ENCODE results near the gene MIOS. TPM values are rescaled to one million over a fixed set of nuclear protein-coding genes. Genes with fewer than 3 reads are reported as not detected.

Gene MIOS
- 85.1 and 104 TPM in 2 replicates for total RNA-seq

DNA sequence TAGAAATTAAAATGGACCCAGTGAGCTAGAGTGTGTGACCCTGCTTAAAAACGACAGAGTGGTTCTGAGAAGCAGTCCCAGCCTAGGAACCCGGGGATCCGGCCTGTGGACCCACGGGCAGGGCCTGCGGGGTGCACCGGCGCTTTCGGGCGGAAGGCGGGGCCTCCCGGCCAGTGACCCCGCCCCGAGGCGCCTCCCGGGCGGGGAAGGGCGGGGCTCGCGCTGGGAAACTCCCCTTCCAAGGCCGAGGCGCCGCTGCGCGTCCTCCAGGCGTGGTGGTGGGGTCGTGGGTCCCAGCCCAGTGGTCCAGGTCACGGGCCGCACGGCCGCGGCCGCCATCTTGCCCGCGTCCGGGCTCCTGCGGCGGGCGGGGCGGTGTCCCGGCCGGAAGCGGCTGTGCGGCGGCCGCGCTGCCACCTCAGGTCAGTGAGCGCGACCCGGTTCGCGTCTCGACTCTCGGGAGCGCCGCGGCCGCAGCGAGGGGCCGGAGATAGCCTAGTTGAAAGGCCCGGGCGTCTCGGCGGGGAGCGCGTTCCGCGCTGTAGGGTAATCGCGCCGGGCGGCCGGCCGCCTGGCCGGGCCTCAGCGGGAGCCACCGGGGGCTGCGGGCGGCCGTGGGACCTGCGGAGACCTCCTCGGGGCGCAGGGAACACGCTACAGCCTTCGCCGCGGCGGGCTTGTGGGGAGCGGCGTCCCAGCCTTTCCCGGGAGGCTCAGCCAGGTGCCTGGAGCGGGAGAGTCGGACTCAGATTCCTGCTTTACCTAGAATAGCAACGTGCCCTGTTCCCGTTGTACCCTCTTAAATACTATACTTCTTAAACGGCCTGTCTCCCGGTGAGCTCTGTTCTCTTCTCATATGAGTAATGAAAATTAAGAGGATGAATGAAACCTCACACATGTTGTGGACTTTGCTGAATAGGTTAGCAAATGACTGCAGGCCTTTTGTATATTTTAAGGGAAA, at the start of gene MIOS:
Gene MIOS (plus strand): TSS at position 234 of the 961 bp plus-strand sequence. CDS start 5,592 bp downstream, outside the sequence.

DNA sequence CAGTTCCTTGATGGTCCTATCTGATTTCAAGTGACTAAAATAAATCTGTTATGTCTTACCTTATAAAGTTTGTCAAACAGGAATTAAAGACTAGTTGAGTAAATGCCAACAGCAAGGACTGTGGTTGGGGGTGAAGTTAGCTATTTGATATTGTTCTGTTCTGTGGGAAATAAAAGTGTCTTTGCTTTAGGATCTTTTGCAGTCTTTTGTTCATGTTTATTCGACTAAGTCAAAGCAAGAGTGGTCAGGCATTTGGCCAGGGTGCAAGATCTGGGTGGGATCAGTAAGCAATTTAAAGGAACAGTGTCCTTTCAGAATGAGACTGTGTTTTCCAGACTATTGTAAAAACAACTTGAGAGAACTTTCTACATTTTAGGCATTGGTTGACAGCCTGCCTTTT, 31.0 kb upstream of the MIOS start, which contains the start of gene COL28A1:
Gene COL28A1 (minus strand): TSS at position 183 of the 400 bp plus-strand sequence. CDS start 2,998 bp downstream, outside the sequence.

DNA sequence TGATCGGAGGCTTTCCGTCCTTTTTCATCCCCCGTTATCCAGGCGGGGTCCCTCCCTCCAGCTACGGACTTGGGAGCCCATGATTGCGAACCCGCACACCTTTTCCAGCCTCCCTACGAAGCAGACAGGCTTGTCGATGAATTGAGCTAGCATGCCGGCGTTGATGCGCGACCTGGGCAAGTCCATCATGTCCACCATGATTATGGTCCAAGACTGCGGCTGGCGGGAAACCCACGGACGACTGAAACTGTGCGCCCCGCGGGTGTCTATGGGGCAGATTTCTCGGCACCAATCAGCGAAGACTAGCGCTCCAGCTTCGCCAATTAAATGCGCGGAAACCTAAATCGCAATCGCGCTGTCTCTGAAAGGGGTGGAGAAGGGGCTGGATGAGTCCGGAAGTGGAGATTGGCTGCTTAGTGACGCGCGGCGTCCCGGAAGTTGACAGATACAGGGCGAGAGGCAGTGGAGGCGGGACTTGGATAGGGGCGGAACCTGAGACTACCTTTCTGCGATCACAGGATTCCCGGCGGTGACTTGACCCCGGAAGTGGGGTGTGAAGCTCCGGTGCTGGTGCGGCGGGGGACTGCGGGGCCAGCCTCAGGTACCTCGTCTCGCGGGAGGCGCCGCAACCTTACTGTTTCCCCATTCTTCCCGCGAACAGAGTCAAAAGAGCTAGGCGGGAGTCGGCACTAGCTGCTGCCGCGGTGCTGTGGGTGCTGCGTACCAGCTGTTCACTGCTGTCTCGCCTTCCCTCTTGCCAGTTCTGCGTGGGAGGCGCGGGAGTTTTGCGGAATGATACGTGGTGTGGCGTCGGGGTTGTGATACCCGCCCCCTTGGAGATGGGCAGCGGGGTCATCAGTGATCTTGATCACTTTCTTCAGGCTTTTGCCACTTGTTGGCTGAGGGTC, 73.8 kb downstream of the MIOS start, which contains the start of gene UMAD1:
Gene UMAD1 (plus strand): TSS at position 532 of the 908 bp plus-strand sequence. CDS start 32,620 bp downstream, outside the sequence.

Other genes starting within 250 kb of the MIOS start
- 0.52 and 0.54 TPM in 2 replicates for gene COL28A1, start 31.0 kb upstream of the MIOS start, total RNA-seq
- gene UMAD1, start 73.9 kb downstream of the MIOS start, total RNA-seq = 19.6 and 20.5 TPM in 2 replicates
- gene RPA3, start 151.7 kb downstream of the MIOS start, total RNA-seq = 25.3 and 28.1 TPM in 2 replicates

Data from articular chondrocyte of knee joint (primary cell).